Heart left ventricle (tissue), 16 donors: ENCODE results near the gene RDH16. TPM values are rescaled to one million over a fixed set of nuclear protein-coding genes. Genes with fewer than 3 reads are reported as not detected.
A peak's percentile ranks its signal among the peaks of the same experiment; 100 is the strongest.

Source experiments
- ATAC-seq, 4 donors: fragments of 200-7000 bp; cut with Tn5 transposase; one replicate each; pipeline ENCODE4 v1.9.1; 2020 to 2022; ENCODE audit warnings: moderate library complexity in 4 of 4, mild to moderate bottlenecking in 3 of 4, moderate number of reproducible peaks in 1 of 4
- DNase-seq, 5 donors: peaks; one replicate each; pipeline ENCODE4 v3.0.0-alpha.2; 2020
- H3K27ac ChIP-seq, 12 donors: fragments of 200-600 bp; sonication (generic) in 4 of 12; one replicate each; pipeline versions ENCODE4 v1.5.0 to v1.8.0; 2016 to 2022; ENCODE audit warnings: mild to moderate bottlenecking in 2 of 12
- H3K27me3 ChIP-seq, 9 donors: fragments of 200-600 bp; sonication (generic) in 2 of 9; one replicate each; pipeline versions ENCODE4 v1.5.1 to v1.8.0; 2016 to 2022; ENCODE audit warnings: mild to moderate bottlenecking in 3 of 9
- H3K36me3 ChIP-seq, 9 donors: fragments of 200-600 bp; sonication (generic) in 2 of 9; one replicate each; pipeline versions ENCODE4 v1.5.0 to v1.8.0; 2018 to 2022; ENCODE audit warnings: mild to moderate bottlenecking in 2 of 9
- H3K4me1 ChIP-seq, 12 donors: fragments of 200-600 bp; sonication (generic) in 4 of 12; one replicate each; pipeline versions ENCODE4 v1.5.0 to v1.8.0; 2016 to 2022; ENCODE audit warnings: mild to moderate bottlenecking in 3 of 12
- H3K4me3 ChIP-seq, 12 donors: fragments of 200-600 bp; sonication (generic) in 4 of 12; one replicate each; pipeline versions ENCODE4 v1.5.0 to v1.8.0; 2017 to 2022; ENCODE audit warnings: mild to moderate bottlenecking in 9 of 12, moderate library complexity in 4 of 12
- H3K9me3 ChIP-seq, 12 donors: fragments of 200-600 bp; sonication (generic) in 4 of 12; one replicate each; pipeline versions ENCODE4 v1.5.0 to v1.8.0; 2016 to 2022; ENCODE audit warnings: mild to moderate bottlenecking in 1 of 12
- CTCF ChIP-seq, 12 donors: fragments of 200-600 bp; sonication (generic) in 4 of 12; IDR thresholded peaks; one replicate each; pipeline versions ENCODE4 v1.5.0 to v1.8.0; 2018 to 2022; ENCODE audit warnings: antibody characterized with exemption in 12 of 12, mild to moderate bottlenecking in 5 of 12
- POLR2A ChIP-seq, 2 donors: fragments of 450-650 bp; IDR thresholded peaks; one replicate each; pipeline ENCODE4 v1.6.1; 2017; ENCODE audit warnings: antibody characterized with exemption in 2 of 2, mild to moderate bottlenecking in 2 of 2, moderate library complexity in 2 of 2
- WGBS, 4 donors: extraction: QIAGEN DNeasy Blood & Tissue Kit in 2 of 4; methylation state at CpG; one replicate each; pipeline versions ENCODE4 v1.1.5 to v1.1.7; 2013 to 2018; 5-methylcytosine and 5-hydroxymethylcytosine counted together
- intact Hi-C, 10 donors: fragments of 100-400 bp; cut with DNase I; formaldehyde crosslinking; loops; one replicate each; pipeline versions ENCODE4 v1.11.1 to v1.14.2; 2022
- polyA plus RNA-seq, 2 donors: library from polyadenylated mRNA; stranded (reverse); fragments of 200-250 nt; gene quantifications; one replicate each; pipeline ENCODE4 v1.2.3, GENCODE V29; 2013
- total RNA-seq, 9 donors: library from RNA; depleted of rRNA in 2 of 9; stranded (reverse); fragments of >200 nt in 2 of 9; fragmentation: NEBNext Ultra II Directional in 3 of 9; extraction: Animal tissue kit (Norgen Biotek cat#: 25700) in 3 of 9; gene quantifications; one replicate each; pipeline versions ENCODE4 v1.1.0 to v1.2.4, GENCODE V29; 2016 to 2023
- donor health status: ischemic (EF 13 %, LVEDD 7.1; RV severe dilation, severe dysfunction).
- donor health status: healthy with polysubstance abuse.
- donor health status: DM: no; HTN: yes; CAD: no.
- donor health status: DM: no; HTN: no; CAD: no.
- donor health status: ischemic (EF 25% LVEDD 6.9; RV normal size, moderate dysfunction).
- donor health status: ischemic (EF 25% LVEDD 5.7; RV mildly dilated, moderate dysfunction).
- donor health status: healthy.
- donor health status: DM: yes; HTN: yes; CAD: no.
- donor health status: ischemic (EF 35%, LVEDD 5.7; RV mildly dilated, moderate dysfunction).
- donor health status: nonischemic (EF 11% LVEDD 7.7; RV severe dilation, severe dysfunction).
- donor health status: DM: yes; HTN: yes; CAD: no.
- donor health status: PGD.
- donor health status: ischemic (EF 29% LVEDD 5.4; RV normal size, mild dysfunction).
- donor health status: nonischemic (EF 23%, LVEDD 6.1; RV moderate dilation, normal function).

RDH16 gene
- total and polyA plus RNA-seq, 11 donors = 0.06 to 0.54 (median 0.16) TPM; not detected in 2

- Histone ChIP-seq H3K36me3 (peaks cover 0 to 68% (median 47%) of the 10 kb centered on the region in 9 donors), H3K27ac (peak overlapping the region in 1 of 12 donors; percentile 46), H3K4me1 (peaks cover 0 to 28% (median 9%) of the 10 kb centered on the region in 12 donors), H3K9me3 (no peaks in the 10 kb centered on the region), H3K4me3 (no peak overlapping the region), H3K27me3 (no peaks in the 10 kb centered on the region)
- TF ChIP-seq POLR2A (IDR thresholded peaks at IDR 0.05) (no peak), CTCF (IDR thresholded peaks at IDR 0.05) (no peak)
- 86 to 94% (median 93%) methylated on average over 4 of the region's 4 CpGs for WGBS, 4 donors
- DNase-seq (no peak), ATAC-seq (no peak)
- intact Hi-C loops = no loop called here
These were observed 42.0 kb upstream of the RDH16 start for GRCh38 chr12:56999456-56999855.

DNA sequence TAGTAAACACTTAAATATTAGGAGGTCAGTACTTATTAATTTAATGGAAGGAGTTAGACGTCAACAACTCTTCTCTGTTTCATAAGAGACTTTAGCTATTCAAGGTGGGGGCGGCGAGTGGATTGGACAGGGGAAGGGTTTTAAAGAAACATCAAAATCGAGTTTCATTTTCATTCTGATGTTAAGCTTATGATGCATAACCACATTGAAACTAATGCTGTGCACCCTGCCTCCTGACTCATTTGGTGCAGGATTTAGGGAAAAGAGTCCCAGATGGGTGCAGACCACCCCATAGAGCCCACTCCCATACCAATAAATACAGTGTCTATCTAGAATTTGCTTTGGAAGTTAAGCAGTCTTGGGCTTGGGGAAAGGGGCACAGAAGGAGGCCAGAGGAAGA lies 41.6 kb upstream of the RDH16 start:
- Histone ChIP-seq H3K36me3 (peaks cover 0 to 64% (median 42%) of the 10 kb centered on the region in 9 donors), H3K4me1 (peaks cover 0 to 28% (median 9%) of the 10 kb centered on the region in 12 donors), H3K9me3 (no peaks in the 10 kb centered on the region), H3K27ac (peak overlapping the region in 1 of 12 donors; percentile 46), H3K27me3 (no peaks in the 10 kb centered on the region), H3K4me3 (no peak overlapping the region)
- intact Hi-C loops = no loop called here
- TF ChIP-seq CTCF (IDR thresholded peaks at IDR 0.05) (no peak), POLR2A (IDR thresholded peaks at IDR 0.05) (no peak)
- DNase-seq = no peak
- WGBS, 4 donors = 77 to 82% (median 79%) methylated on average over 4 of the region's 4 CpGs
- no peak for ATAC-seq

DNA sequence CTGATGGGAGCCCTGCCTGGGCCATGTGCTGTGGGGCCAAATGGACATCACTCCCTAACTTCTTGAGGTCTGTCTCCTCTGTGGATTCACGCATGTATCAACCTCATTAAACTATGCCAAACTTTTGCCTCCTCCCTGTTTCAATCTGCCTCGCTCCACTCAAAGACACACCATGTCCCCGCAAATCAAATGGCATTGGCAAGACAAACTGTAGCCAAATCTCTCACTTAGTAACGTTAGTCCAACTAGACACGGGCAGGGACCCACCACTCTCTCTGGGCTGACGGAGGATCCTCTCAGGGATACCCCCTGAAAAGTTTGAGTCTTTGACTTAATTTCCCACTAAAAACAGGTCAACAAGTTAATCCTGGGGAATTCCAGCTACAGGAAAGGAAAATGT lies 40.9 kb upstream of the RDH16 start:
- intact Hi-C loops = no loop called here
- H3K4me3 ChIP-seq = no peak overlapping the region
- H3K27me3 ChIP-seq = no peaks in the 10 kb centered on the region
- no peaks in the 10 kb centered on the region for H3K9me3 ChIP-seq
- no peak for ATAC-seq
- peaks cover 0 to 57% (median 35%) of the 10 kb centered on the region in 9 donors for H3K36me3 ChIP-seq
- no peak overlapping the region for H3K27ac ChIP-seq
- 87 to 93% (median 91%) methylated on average over 6 of the region's 6 CpGs for WGBS, 4 donors
- DNase-seq = no peak
- TF ChIP-seq CTCF (IDR thresholded peaks at IDR 0.05) (no peak), POLR2A (IDR thresholded peaks at IDR 0.05) (no peak)
- peaks cover 0 to 28% (median 9%) of the 10 kb centered on the region in 12 donors for H3K4me1 ChIP-seq

- Histone ChIP-seq H3K9me3 (no peaks in the 10 kb centered on the region), H3K36me3 (peaks cover 0 to 43% (median 24%) of the 10 kb centered on the region in 9 donors), H3K27me3 (no peaks in the 10 kb centered on the region), H3K4me3 (no peak overlapping the region), H3K27ac (no peak overlapping the region), H3K4me1 (peaks cover 0 to 32% (median 9%) of the 10 kb centered on the region in 12 donors)
- TF ChIP-seq CTCF (IDR thresholded peaks at IDR 0.05) = no peak
- no peak for TF ChIP-seq POLR2A (IDR thresholded peaks at IDR 0.05)
- WGBS, 4 donors = 65 to 68% (median 67%) methylated on average over 12 of the region's 12 CpGs
- DNase-seq (no peak), ATAC-seq (peak in 2 of 4 donors; percentile 21 to 31)
- intact Hi-C loops = no loop called here
These were observed 39.6 kb upstream of the RDH16 start for GRCh38 chr12:56996793-56997545.
